ENCODE results near the gene ATP6V1D.
"Not testable (repeated sequence)": the region's sequence is repeated elsewhere in the genome, so short reads cannot be mapped to it uniquely, and the experiment has no call there.

Gene ATP6V1D

DNA sequence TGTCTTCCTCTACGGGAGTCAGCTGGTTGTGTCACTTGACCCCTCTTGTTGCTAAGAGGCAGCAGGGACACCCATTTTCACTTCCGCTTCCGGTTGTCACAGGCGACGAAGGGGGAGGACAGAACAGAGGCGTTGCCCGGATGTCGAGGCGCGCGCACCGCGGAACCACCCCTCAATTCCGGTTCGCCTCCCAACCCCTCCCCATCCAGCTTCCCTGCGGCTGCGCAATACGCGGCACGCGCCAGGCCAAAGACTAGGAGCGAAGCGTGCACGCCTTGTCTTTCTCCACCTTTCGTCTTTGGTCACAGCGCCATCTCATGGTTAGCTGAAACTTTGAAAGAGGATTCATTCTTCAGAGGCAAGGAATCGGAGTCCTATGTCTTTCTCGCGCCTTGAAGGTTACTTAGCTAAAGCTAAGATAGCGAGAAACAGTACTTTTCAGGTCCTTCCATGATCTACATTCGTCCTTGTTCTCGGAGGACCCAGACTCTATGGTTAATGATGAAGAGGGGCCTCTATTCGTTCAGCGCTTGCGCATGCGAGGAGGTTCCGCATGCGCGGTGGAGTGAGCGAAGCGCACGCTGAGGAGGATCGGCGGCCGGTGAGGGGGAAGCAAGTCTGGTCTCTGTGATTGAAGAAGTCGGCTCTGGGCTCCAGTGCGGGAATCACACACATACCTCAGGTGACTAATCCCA, at the start of gene ATP6V1D, which contains the start of gene EIF2S1:
ATP6V1D (minus strand) TSS at position 30 of the 695 bp plus-strand sequence. CDS start 106 bp downstream, outside the sequence.
EIF2S1 (plus strand) TSS at position 554 of the 695 bp plus-strand sequence. CDS start 4,440 bp downstream, outside the sequence.
- Histone ChIP-seq H3K9me3 (ENCODE audit: insufficient read depth, low read depth, low read length) (no peaks in the 10 kb centered on the region), H3K9ac (ENCODE audit: low read depth, low read length) (peak within 1 kb of the TSS; percentile 91), H3K4me1 (ENCODE audit: insufficient read depth, low read length) (peaks cover 5% of the 10 kb centered on the region), H3K36me3 (ENCODE audit: insufficient read depth, low read depth, low read length) (peaks cover 24% of the 10 kb centered on the region), H3K4me3 (ENCODE audit: low read length) (peak within 1 kb of the TSS; percentile 94), H3K27ac (ENCODE audit: low read length) (peak within 1 kb of the TSS; percentile 69), H3K27me3 (ENCODE audit: insufficient read depth, low read length) (no peaks in the 10 kb centered on the region)

DNA sequence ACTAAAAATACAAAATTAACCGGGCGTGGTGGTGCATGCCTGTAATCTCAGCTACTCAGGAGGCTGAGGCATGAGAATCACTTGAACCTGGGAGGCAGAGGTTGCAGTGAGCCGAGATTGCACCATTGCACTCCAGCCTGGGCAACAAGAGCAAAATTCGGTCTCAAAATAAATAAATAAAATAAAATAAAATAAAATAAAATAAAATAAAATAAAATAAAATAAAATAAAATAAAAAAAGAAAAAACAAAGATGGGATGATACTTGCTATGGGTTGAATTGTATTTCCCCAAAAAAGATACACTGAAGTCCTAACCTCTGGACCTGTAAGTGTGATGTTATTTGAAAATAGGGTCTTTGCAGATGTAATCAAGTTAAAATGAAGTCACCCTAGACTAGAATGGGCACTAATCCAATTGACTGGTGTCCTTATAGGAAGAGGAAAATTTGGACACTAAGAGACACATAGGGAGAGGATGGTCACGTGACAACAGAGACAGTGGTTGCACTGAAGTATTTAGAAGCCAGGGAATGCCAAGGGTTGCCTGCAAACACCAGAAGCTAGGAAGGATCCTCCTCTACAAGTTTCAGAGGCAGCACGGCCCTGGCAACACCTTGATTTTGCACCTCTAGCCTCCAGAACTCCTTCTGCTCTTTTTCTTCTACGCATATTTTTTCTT, 48.7 kb upstream of the ATP6V1D start:
- not testable (repeated sequence) for H3K9me3 ChIP-seq (ENCODE audit: insufficient read depth, low read depth, low read length); H3K4me1 ChIP-seq (ENCODE audit: insufficient read depth, low read length); H3K36me3 ChIP-seq (ENCODE audit: insufficient read depth, low read depth, low read length); H3K9ac ChIP-seq (ENCODE audit: low read depth, low read length); H3K4me3 ChIP-seq (ENCODE audit: low read length); H3K27ac ChIP-seq (ENCODE audit: low read length)
- H3K27me3 ChIP-seq (ENCODE audit: insufficient read depth, low read length) = peaks cover 24% of the 10 kb centered on the region; the same call in 1 of the 2 replicates

DNA sequence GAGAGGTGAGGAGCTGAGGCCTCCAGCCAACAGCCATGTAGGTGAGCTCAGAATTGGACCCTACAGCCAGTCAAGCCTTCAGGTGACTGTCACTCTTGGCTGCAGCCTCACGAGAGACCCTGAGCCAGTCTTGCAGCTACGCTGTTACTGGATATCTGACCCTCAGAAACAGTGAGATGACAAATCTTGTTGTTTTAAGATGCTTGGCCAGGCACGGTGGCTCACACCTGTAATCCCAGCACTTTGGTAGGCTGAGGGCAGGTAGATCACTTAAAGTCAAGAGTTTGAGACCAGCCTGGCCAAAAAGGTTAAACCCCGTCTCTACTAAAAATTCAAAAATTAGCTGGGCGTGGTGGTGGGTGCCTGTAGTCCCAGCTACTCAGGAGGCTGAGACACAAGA, 46.2 kb upstream of the ATP6V1D start:
- H3K4me1 ChIP-seq (ENCODE audit: insufficient read depth, low read length) = no peaks in the 10 kb centered on the region
- H3K36me3 ChIP-seq (ENCODE audit: insufficient read depth, low read depth, low read length) = no peaks in the 10 kb centered on the region
- peaks cover under 1% of the 10 kb centered on the region; the same call in 1 of the 2 replicates for H3K27me3 ChIP-seq (ENCODE audit: insufficient read depth, low read length)
- H3K27ac ChIP-seq (ENCODE audit: low read length) = no peak overlapping the region
- H3K9ac ChIP-seq (ENCODE audit: low read depth, low read length) = no peak overlapping the region
- H3K4me3 ChIP-seq (ENCODE audit: low read length) = no peak overlapping the region
- H3K9me3 ChIP-seq (ENCODE audit: insufficient read depth, low read depth, low read length) = no peaks in the 10 kb centered on the region

DNA sequence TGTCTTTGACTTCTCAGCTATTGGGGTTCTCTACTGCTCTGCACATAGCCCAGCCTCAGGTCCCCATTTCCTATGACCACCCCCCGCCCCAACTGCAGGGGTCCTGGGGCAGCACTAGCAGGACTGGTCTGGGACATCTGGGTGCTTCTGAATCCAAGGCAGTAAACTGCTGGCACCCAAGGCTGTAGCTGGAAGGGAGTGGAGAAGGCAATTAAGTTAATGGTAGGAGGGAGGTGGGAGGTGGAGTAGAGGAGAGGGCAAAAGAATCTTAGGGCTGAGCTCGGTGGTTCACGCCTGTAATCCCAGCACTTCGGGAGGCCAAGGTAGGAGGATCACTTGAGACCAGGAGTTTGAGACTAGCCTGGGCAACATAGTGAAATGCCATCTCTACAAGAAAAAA, 40.8 kb upstream of the ATP6V1D start:
- H3K9ac ChIP-seq (ENCODE audit: low read depth, low read length) = no peak overlapping the region
- H3K4me3 ChIP-seq (ENCODE audit: low read length) = no peak overlapping the region
- no peaks in the 10 kb centered on the region for H3K36me3 ChIP-seq (ENCODE audit: insufficient read depth, low read depth, low read length)
- no peaks in the 10 kb centered on the region for H3K9me3 ChIP-seq (ENCODE audit: insufficient read depth, low read depth, low read length)
- no peak overlapping the region for H3K27ac ChIP-seq (ENCODE audit: low read length)
- H3K27me3 ChIP-seq (ENCODE audit: insufficient read depth, low read length) = no peaks in the 10 kb centered on the region
- no peaks in the 10 kb centered on the region for H3K4me1 ChIP-seq (ENCODE audit: insufficient read depth, low read length)

DNA sequence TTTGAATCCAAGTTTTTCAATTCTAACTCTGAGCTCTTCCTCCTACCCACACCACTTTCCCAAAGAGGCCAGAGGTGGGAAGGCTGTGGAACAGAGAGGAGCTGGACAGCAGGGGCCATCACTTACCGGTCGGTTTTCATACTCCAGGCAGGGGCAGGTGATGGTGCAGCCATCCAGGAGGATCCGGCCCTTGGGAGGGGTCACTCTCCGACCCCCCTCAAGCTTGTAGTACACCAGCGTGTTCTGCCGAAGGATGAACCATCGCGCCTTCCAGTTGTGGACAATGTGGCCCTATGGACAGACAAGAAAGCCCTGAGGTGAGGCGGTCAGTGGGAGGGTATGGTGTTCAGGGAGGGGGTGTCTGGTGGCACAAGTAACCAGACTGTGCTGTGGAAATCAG, 37.9 kb upstream of the ATP6V1D start:
- no peak overlapping the region for H3K27ac ChIP-seq (ENCODE audit: low read length)
- no peaks in the 10 kb centered on the region for H3K36me3 ChIP-seq (ENCODE audit: insufficient read depth, low read depth, low read length)
- H3K9ac ChIP-seq (ENCODE audit: low read depth, low read length) = no peak overlapping the region
- H3K27me3 ChIP-seq (ENCODE audit: insufficient read depth, low read length) = no peaks in the 10 kb centered on the region
- H3K9me3 ChIP-seq (ENCODE audit: insufficient read depth, low read depth, low read length) = no peaks in the 10 kb centered on the region
- H3K4me1 ChIP-seq (ENCODE audit: insufficient read depth, low read length) = no peaks in the 10 kb centered on the region
- no peak overlapping the region for H3K4me3 ChIP-seq (ENCODE audit: low read length)

DNA sequence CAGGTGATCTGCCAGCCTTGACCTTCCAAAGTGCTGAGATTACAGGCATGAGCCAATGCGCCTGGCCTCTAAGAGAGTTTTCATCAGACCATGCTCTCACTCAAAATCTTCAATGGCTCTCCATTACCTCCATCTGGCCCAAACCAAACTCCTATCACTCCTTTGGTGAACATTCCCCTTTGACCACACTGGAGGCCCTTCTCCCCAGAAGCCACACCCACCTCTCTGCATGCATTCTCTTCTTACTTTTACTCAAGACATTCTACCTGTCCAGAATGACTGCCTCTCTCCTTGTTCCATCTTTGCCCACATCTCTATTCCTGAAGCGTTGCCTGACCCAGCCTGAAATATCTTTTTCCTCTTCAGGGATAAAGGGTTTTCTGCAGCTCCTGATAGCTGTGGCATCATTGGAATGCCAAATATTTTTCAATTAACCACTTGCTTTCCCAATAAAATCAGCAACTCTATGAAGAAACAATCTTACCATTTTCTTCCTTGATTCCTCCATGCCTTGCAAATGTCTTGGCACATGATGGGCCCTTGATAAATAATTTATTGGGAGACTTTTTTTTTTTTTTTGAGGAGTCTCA, 36.9 kb upstream of the ATP6V1D start:
- H3K9me3 ChIP-seq (ENCODE audit: insufficient read depth, low read depth, low read length) = no peaks in the 10 kb centered on the region
- no peak overlapping the region for H3K27ac ChIP-seq (ENCODE audit: low read length)
- no peak overlapping the region for H3K9ac ChIP-seq (ENCODE audit: low read depth, low read length)
- H3K36me3 ChIP-seq (ENCODE audit: insufficient read depth, low read depth, low read length) = no peaks in the 10 kb centered on the region
- H3K27me3 ChIP-seq (ENCODE audit: insufficient read depth, low read length) = no peaks in the 10 kb centered on the region
- no peaks in the 10 kb centered on the region for H3K4me1 ChIP-seq (ENCODE audit: insufficient read depth, low read length)
- H3K4me3 ChIP-seq (ENCODE audit: low read length) = no peak overlapping the region

DNA sequence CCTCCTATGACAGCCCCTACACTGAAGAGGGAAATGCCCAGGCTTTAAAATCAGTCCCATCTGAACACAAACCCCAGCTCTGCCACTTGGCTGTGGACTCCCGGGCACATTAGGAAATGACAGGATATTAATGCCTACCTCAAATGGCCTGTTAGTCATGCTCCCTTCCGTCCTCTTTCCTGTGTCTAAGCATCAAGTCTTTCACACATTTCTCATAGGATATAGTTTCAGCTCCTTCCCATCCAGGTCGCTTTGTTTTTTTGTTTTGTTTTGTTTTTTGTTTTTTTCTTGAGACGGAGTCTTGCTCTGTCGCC, 36.2 kb upstream of the ATP6V1D start:
- H3K27ac ChIP-seq (ENCODE audit: low read length) = no peak overlapping the region
- H3K27me3 ChIP-seq (ENCODE audit: insufficient read depth, low read length) = no peaks in the 10 kb centered on the region
- H3K4me1 ChIP-seq (ENCODE audit: insufficient read depth, low read length) = no peaks in the 10 kb centered on the region
- H3K36me3 ChIP-seq (ENCODE audit: insufficient read depth, low read depth, low read length) = no peaks in the 10 kb centered on the region
- no peak overlapping the region for H3K4me3 ChIP-seq (ENCODE audit: low read length)
- no peaks in the 10 kb centered on the region for H3K9me3 ChIP-seq (ENCODE audit: insufficient read depth, low read depth, low read length)
- H3K9ac ChIP-seq (ENCODE audit: low read depth, low read length) = no peak overlapping the region

DNA sequence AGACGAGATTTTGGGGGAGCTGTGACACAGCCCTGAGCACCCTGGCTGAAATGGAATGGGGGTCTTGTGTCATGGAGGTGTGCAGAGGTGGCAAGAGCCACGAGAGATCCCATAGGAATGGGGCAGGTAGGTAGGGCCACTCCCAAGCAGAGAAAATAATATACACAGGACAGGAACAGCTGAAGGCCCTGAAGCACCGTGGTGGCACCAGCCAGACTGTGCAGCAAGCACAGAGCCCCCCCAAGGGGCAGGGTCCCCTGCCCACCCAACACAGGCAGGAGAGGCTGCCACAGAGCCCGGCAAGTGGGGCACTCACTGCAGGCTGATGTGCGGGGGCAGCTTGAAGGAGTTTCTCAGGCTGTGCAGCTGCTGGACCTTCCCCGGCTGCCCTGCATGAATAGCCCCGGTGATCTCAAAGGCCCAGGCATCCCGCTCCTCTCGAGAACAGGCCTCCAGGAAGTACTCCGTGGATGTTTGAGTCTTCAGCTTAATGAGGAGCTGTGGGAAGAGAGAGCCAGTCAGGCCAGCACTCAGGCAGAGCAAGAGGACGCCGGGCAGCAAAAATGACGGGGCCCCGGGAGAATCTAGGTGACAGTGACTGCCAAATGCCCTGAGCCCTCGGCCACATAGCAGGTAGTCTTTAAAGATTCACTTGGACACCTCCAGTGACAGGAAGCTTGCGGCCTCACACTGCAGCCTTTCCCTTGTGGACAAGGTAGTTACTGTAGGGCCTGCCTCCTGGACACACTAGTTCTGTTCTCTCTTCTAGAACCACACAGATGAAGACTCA, 35.7 kb upstream of the ATP6V1D start:
- no peak overlapping the region for H3K9ac ChIP-seq (ENCODE audit: low read depth, low read length)
- H3K4me1 ChIP-seq (ENCODE audit: insufficient read depth, low read length) = no peaks in the 10 kb centered on the region
- H3K9me3 ChIP-seq (ENCODE audit: insufficient read depth, low read depth, low read length) = no peaks in the 10 kb centered on the region
- no peaks in the 10 kb centered on the region for H3K27me3 ChIP-seq (ENCODE audit: insufficient read depth, low read length)
- no peak overlapping the region for H3K27ac ChIP-seq (ENCODE audit: low read length)
- H3K36me3 ChIP-seq (ENCODE audit: insufficient read depth, low read depth, low read length) = no peaks in the 10 kb centered on the region
- H3K4me3 ChIP-seq (ENCODE audit: low read length) = no peak overlapping the region

DNA sequence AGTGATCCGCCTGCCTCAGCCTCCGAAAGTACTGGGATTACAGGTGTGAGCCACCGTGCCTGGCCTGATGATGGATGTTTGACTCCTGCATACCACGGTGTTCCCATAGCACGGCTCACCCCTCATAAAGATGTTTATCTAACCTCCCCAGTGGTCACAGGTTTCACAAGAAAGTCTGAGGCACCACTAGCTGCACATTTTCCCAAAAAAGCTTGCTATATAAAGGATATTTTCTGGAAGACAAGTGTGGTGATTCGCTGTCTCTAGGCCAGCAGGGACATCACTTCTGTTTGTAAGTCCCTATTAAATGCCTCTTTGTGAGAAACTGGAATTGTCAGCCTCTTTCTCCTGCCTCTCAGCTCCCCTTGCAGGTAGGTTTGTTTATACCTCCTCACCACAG, 34.1 kb upstream of the ATP6V1D start:
- Histone ChIP-seq H3K27me3 (ENCODE audit: insufficient read depth, low read length) (no peaks in the 10 kb centered on the region), H3K36me3 (ENCODE audit: insufficient read depth, low read depth, low read length) (no peaks in the 10 kb centered on the region), H3K27ac (ENCODE audit: low read length) (no peak overlapping the region), H3K4me1 (ENCODE audit: insufficient read depth, low read length) (no peaks in the 10 kb centered on the region), H3K9ac (ENCODE audit: low read depth, low read length) (no peak overlapping the region), H3K4me3 (ENCODE audit: low read length) (no peak overlapping the region), H3K9me3 (ENCODE audit: insufficient read depth, low read depth, low read length) (no peaks in the 10 kb centered on the region)

DNA sequence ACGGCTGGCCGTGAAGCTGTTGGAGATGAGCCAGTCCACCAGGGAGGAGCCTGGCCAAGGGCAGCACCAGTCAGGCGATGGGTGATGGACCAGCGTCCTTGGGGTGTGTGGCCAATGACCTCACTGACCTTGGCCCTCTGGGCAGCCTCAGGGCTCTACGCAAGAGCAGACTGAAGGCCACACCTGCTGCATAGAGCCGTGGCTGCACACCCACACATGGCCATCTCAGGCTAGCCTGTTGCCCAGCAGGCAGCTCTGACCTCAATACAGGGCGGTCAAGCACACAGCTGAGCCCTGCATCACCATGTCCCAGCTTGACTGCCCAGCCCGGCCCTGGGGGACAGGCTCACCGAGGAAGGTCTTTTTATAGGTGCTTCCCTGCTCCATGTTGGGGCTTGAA, 33.2 kb upstream of the ATP6V1D start:
- Histone ChIP-seq H3K4me1 (ENCODE audit: insufficient read depth, low read length) (no peaks in the 10 kb centered on the region), H3K4me3 (ENCODE audit: low read length) (no peak overlapping the region), H3K9me3 (ENCODE audit: insufficient read depth, low read depth, low read length) (no peaks in the 10 kb centered on the region), H3K9ac (ENCODE audit: low read depth, low read length) (no peak overlapping the region), H3K36me3 (ENCODE audit: insufficient read depth, low read depth, low read length) (no peaks in the 10 kb centered on the region), H3K27me3 (ENCODE audit: insufficient read depth, low read length) (no peaks in the 10 kb centered on the region), H3K27ac (ENCODE audit: low read length) (no peak overlapping the region)

DNA sequence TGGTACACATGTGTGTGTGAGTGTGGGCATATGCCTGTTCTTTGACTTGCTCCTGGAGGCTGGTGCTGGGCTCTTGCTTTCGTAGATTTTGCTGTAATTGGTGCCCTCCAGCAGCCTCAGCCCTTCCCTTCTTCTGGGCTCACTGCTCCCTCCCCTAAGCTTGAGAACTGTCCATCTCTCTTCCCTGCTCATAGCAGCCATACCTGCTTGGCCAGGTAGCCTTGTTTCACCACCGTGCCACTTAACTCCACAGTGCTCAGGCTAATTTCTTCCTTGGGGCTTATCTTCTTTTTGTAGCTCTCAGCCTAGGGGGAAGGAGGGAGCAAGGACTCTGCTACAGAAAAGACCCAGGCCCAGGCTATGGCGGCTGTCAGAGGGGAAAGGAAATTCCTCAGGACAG, 32.5 kb upstream of the ATP6V1D start:
- no peak overlapping the region for H3K27ac ChIP-seq (ENCODE audit: low read length)
- H3K9me3 ChIP-seq (ENCODE audit: insufficient read depth, low read depth, low read length) = no peaks in the 10 kb centered on the region
- H3K36me3 ChIP-seq (ENCODE audit: insufficient read depth, low read depth, low read length) = peaks cover 1% of the 10 kb centered on the region; the same call in 1 of the 2 replicates
- no peaks in the 10 kb centered on the region for H3K27me3 ChIP-seq (ENCODE audit: insufficient read depth, low read length)
- H3K9ac ChIP-seq (ENCODE audit: low read depth, low read length) = no peak overlapping the region
- H3K4me3 ChIP-seq (ENCODE audit: low read length) = no peak overlapping the region
- H3K4me1 ChIP-seq (ENCODE audit: insufficient read depth, low read length) = no peaks in the 10 kb centered on the region

Measured in iPS-20b (cell line).